A549 (cell line): Measurements from ENCODE around the gene ELP2.

Experiments used
- CTCF ChIP-seq: fragments of >200 bp; sonication (Bioruptor Twin); formaldehyde crosslinking; IDR thresholded peaks from 3 replicates; pipeline ENCODE4 v1.5.1; 2016
- EP300 ChIP-seq, 2 experiments: fragments of >200 bp; sonication (Bioruptor Twin); formaldehyde crosslinking; IDR thresholded peaks; 2 replicates in 1 of 2; 3 replicates in 1 of 2; pipeline ENCODE4 v1.6.1; 2016 to 2017
- FOSB ChIP-seq: fragments of 250-450 bp; sonication (Bioruptor Pico); IDR thresholded peaks from 2 replicates; pipeline ENCODE4 v1.5.0; 2020; ENCODE audit warnings: mild to moderate bottlenecking, moderate library complexity
- MAX ChIP-seq: IDR thresholded peaks from 2 replicates; pipeline ENCODE4 v1.6.1; 2012
- POLR2A ChIP-seq: IDR thresholded peaks from 2 replicates; pipeline ENCODE4 v1.6.1; 2012; ENCODE audit warnings: mild to moderate bottlenecking, low read length
- RFX5 ChIP-seq: fragments of 450-650 bp; IDR thresholded peaks from 2 replicates; pipeline ENCODE4 v1.7.1; 2014; ENCODE audit warnings: antibody characterized with exemption, mild to moderate bottlenecking, moderate library complexity
- SREBF2 ChIP-seq: fragments of 450-650 bp; IDR thresholded peaks from 2 replicates; pipeline ENCODE4 v1.6.1; 2014; ENCODE audit warnings: mild to moderate bottlenecking, moderate library complexity

GRCh38 chr18:36141576-36141975, 11.9 kb downstream of the ELP2 start:
- TF ChIP-seq MAX (no peak), RFX5 (no peak), CTCF (no peak), EP300 (IDR thresholded peaks at IDR 0.05) (no peak), SREBF2 (no peak), POLR2A (no peak), FOSB (no peak)
